Measurements from ENCODE around the gene ERICH3. TPM values are rescaled to one million over a fixed set of nuclear protein-coding genes. Genes with fewer than 3 reads are reported as not detected.

ERICH3 gene
- total and polyA plus RNA-seq, 11 donors: 0.03 to 0.21 (median 0.08) TPM; not detected in 8

GRCh38 chr1:74686928-74687327 lies 13.3 kb upstream of the ERICH3 start:
- H3K27me3 ChIP-seq: no peaks in the 10 kb centered on the region
- H3K36me3 ChIP-seq: no peaks in the 10 kb centered on the region
- DNase-seq: no peak
- no peaks in the 10 kb centered on the region for H3K4me1 ChIP-seq
- no peak overlapping the region for H3K4me3 ChIP-seq
- no peak for ATAC-seq
- H3K9me3 ChIP-seq: no peaks in the 10 kb centered on the region
- intact Hi-C loops (cut with DNase I): no loop called here
- TF ChIP-seq POLR2A (IDR thresholded peaks at IDR 0.05): no peak
- no peak for TF ChIP-seq CTCF (IDR thresholded peaks at IDR 0.05)
- WGBS, 4 donors: 87 to 92% (median 91%) methylated on average over 4 of the region's 4 CpGs
- H3K27ac ChIP-seq: no peak overlapping the region

- intact Hi-C loops (cut with DNase I): no loop called here
- 90 to 97% (median 92%) methylated on average over 2 of the region's 2 CpGs for WGBS, 4 donors
These were observed 10.7 kb upstream of the ERICH3 start for GRCh38 chr1:74684301-74684700.

GRCh38 chr1:74683656-74684055 lies 10.1 kb upstream of the ERICH3 start:
- H3K36me3 ChIP-seq: no peaks in the 10 kb centered on the region
- H3K4me3 ChIP-seq: no peak overlapping the region
- DNase-seq (no peak), ATAC-seq (no peak)
- no peaks in the 10 kb centered on the region for H3K9me3 ChIP-seq
- intact Hi-C loops (cut with DNase I): no loop called here
- H3K27me3 ChIP-seq: no peaks in the 10 kb centered on the region
- TF ChIP-seq CTCF (IDR thresholded peaks at IDR 0.05) (no peak), POLR2A (IDR thresholded peaks at IDR 0.05) (no peak)
- H3K27ac ChIP-seq: no peak overlapping the region
- H3K4me1 ChIP-seq: no peaks in the 10 kb centered on the region

More at GRCh38 chr1:74684301-74684700, 10.7 kb upstream of the ERICH3 start:
- no peak for DNase-seq
- Histone ChIP-seq H3K27me3 (no peaks in the 10 kb centered on the region), H3K4me3 (no peak overlapping the region), H3K36me3 (no peaks in the 10 kb centered on the region), H3K9me3 (no peaks in the 10 kb centered on the region), H3K4me1 (no peaks in the 10 kb centered on the region), H3K27ac (no peak overlapping the region)
- TF ChIP-seq CTCF (IDR thresholded peaks at IDR 0.05) (no peak), POLR2A (IDR thresholded peaks at IDR 0.05) (no peak)
- ATAC-seq: no peak

GRCh38 chr1:74681851-74682250 lies 8.3 kb upstream of the ERICH3 start:
- Histone ChIP-seq H3K36me3 (no peaks in the 10 kb centered on the region), H3K9me3 (no peaks in the 10 kb centered on the region), H3K4me3 (no peak overlapping the region), H3K27ac (no peak overlapping the region), H3K4me1 (no peaks in the 10 kb centered on the region), H3K27me3 (no peaks in the 10 kb centered on the region)
- intact Hi-C loops (cut with DNase I): no loop called here
- ATAC-seq (no peak), DNase-seq (no peak)
- TF ChIP-seq CTCF (IDR thresholded peaks at IDR 0.05): no peak
- TF ChIP-seq POLR2A (IDR thresholded peaks at IDR 0.05): no peak
- 50 to 95% (median 78%) methylated on average over 2 of the region's 2 CpGs for WGBS, 4 donors

All from heart left ventricle (tissue), 16 donors.